SK-N-SH treated with all-trans-retinoic acid at 6 μM for 48 hours (cell line): ENCODE results near the gene ABLIM1.

Experiments used
- OSR1 ChIP-seq: fragments of 250-450 bp; sonication (Bioruptor Pico); IDR thresholded peaks from 2 replicates; pipeline ENCODE4 v1.8.0; 2022; ENCODE audit warnings: moderate library complexity, mild to moderate bottlenecking, inconsistent platforms
- RARB ChIP-seq: fragments of 250-450 bp; sonication (Bioruptor Pico); IDR thresholded peaks from 2 replicates; pipeline ENCODE4 v1.8.0; 2021; ENCODE audit warnings: mild to moderate bottlenecking, moderate library complexity
- TCF4 ChIP-seq: fragments of 250-450 bp; sonication (Bioruptor Pico); IDR thresholded peaks from 2 replicates; pipeline ENCODE4 v1.8.0; 2021; ENCODE audit warnings: mild to moderate bottlenecking, moderate library complexity, borderline replicate concordance

- TF ChIP-seq RARB (no peak), TCF4 (no peak), OSR1 (CRISPR knock-in tag) (no peak)
Observed at GRCh38 chr10:114547056-114547455, 111.0 kb downstream of the ABLIM1 start.
